Measurements from ENCODE around the gene CCBE1. TPM values are rescaled to one million over a fixed set of nuclear protein-coding genes. Genes with fewer than 3 reads are reported as not detected.

Gene CCBE1
- total and polyA plus RNA-seq, 12 donors: 0.24 to 10.3 (median 1.3) TPM

- intact Hi-C loops (cut with DNase I): no loop called here
- 82 to 86% methylated on average over 3 of the region's 3 CpGs for WGBS, 2 donors
These were observed 159.6 kb downstream of the CCBE1 start for GRCh38 chr18:59537579-59537978.

GRCh38 chr18:59536166-59536565 is 161.1 kb downstream of the CCBE1 start:
- no peak for DNase-seq
- Histone ChIP-seq H3K27me3 (peaks cover 0 to 4% (median 0%) of the 10 kb centered on the region in 7 donors), H3K36me3 (no peaks in the 10 kb centered on the region), H3K27ac (no peak overlapping the region), H3K4me3 (no peak overlapping the region), H3K9me3 (no peaks in the 10 kb centered on the region), H3K4me1 (no peaks in the 10 kb centered on the region)
- no peak for ATAC-seq
- no peak for TF ChIP-seq CTCF (IDR thresholded peaks at IDR 0.05)
- intact Hi-C loops (cut with DNase I): no loop called here
- 93 to 94% methylated on average over 8 of the region's 8 CpGs for WGBS, 2 donors

More at GRCh38 chr18:59537579-59537978, 159.6 kb downstream of the CCBE1 start:
- H3K9me3 ChIP-seq: no peaks in the 10 kb centered on the region
- H3K27ac ChIP-seq: no peak overlapping the region
- H3K4me1 ChIP-seq: no peaks in the 10 kb centered on the region
- TF ChIP-seq CTCF (IDR thresholded peaks at IDR 0.05): no peak
- H3K4me3 ChIP-seq: no peak overlapping the region
- DNase-seq (no peak), ATAC-seq (no peak)
- H3K27me3 ChIP-seq: peaks cover 0 to 4% (median 0%) of the 10 kb centered on the region in 7 donors
- H3K36me3 ChIP-seq: no peaks in the 10 kb centered on the region

- ATAC-seq: no peak
These were observed 162.2 kb downstream of the CCBE1 start for GRCh38 chr18:59535055-59535454.

GRCh38 chr18:59528866-59529265 is 168.4 kb downstream of the CCBE1 start:
- intact Hi-C loops (cut with DNase I): no loop called here
- no peak for TF ChIP-seq CTCF (IDR thresholded peaks at IDR 0.05)
- ATAC-seq (no peak), DNase-seq (no peak)
- no peak overlapping the region for H3K27ac ChIP-seq
- H3K9me3 ChIP-seq: peaks cover 0 to 10% (median 0%) of the 10 kb centered on the region in 11 donors
- no peaks in the 10 kb centered on the region for H3K36me3 ChIP-seq
- 82 to 84% methylated on average over 8 of the region's 8 CpGs for WGBS, 2 donors
- H3K27me3 ChIP-seq: no peaks in the 10 kb centered on the region
- no peaks in the 10 kb centered on the region for H3K4me1 ChIP-seq
- no peak overlapping the region for H3K4me3 ChIP-seq

More at GRCh38 chr18:59535055-59535454, 162.2 kb downstream of the CCBE1 start:
- no peak for TF ChIP-seq CTCF (IDR thresholded peaks at IDR 0.05)
- Histone ChIP-seq H3K36me3 (no peaks in the 10 kb centered on the region), H3K27ac (no peak overlapping the region), H3K4me3 (no peak overlapping the region), H3K4me1 (no peaks in the 10 kb centered on the region), H3K9me3 (no peaks in the 10 kb centered on the region), H3K27me3 (peaks cover 0 to 4% (median 0%) of the 10 kb centered on the region in 7 donors)
- intact Hi-C loops (cut with DNase I): no loop called here
- DNase-seq: no peak
- WGBS, 2 donors: 69 to 70% methylated on average over 6 of the region's 6 CpGs
